ENCODE measurements around the gene FOXP1. TPM values are rescaled to one million over a fixed set of nuclear protein-coding genes. Genes with fewer than 3 reads are reported as not detected.

Gene FOXP1
- total RNA-seq, 4 donors from 2014 or later: 86.4 to 107 (median 93.8) TPM

- Histone ChIP-seq H3K27ac (no peak overlapping the region), H3K36me3 (no peaks in the 10 kb centered on the region), H3K9me3 (no peaks in the 10 kb centered on the region), H3K27me3 (no peaks in the 10 kb centered on the region), H3K4me3 (no peak overlapping the region), H3K4me1 (peaks cover 0 to 7% (median 0%) of the 10 kb centered on the region in 4 donors)
- 97 to 100% methylated on average over 2 of the region's 2 CpGs for WGBS, 2 donors
- DNase-seq (ENCODE audit: low spot score in 2 of 2): no peak
- no peak for TF ChIP-seq POLR2A (IDR thresholded peaks at IDR 0.05)
- TF ChIP-seq, protein P1, sequence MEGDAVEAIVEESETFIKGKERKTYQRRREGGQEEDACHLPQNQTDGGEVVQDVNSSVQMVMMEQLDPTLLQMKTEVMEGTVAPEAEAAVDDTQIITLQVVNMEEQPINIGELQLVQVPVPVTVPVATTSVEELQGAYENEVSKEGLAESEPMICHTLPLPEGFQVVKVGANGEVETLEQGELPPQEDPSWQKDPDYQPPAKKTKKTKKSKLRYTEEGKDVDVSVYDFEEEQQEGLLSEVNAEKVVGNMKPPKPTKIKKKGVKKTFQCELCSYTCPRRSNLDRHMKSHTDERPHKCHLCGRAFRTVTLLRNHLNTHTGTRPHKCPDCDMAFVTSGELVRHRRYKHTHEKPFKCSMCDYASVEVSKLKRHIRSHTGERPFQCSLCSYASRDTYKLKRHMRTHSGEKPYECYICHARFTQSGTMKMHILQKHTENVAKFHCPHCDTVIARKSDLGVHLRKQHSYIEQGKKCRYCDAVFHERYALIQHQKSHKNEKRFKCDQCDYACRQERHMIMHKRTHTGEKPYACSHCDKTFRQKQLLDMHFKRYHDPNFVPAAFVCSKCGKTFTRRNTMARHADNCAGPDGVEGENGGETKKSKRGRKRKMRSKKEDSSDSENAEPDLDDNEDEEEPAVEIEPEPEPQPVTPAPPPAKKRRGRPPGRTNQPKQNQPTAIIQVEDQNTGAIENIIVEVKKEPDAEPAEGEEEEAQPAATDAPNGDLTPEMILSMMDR (IDR thresholded peaks at IDR 0.05): no peak
- TF ChIP-seq EP300 (IDR thresholded peaks at IDR 0.05): no peak
Observed at GRCh38 chr3:71591101-71591500, 7.6 kb upstream of the FOXP1 start.

- Histone ChIP-seq H3K27ac (no peak overlapping the region), H3K27me3 (no peaks in the 10 kb centered on the region), H3K9me3 (no peaks in the 10 kb centered on the region), H3K4me1 (peaks cover 0 to 18% (median 0%) of the 10 kb centered on the region in 4 donors), H3K4me3 (no peak overlapping the region), H3K36me3 (no peaks in the 10 kb centered on the region)
- DNase-seq (ENCODE audit: low spot score in 2 of 2): no peak
- 93 to 96% methylated on average over 2 of the region's 2 CpGs for WGBS, 2 donors
- TF ChIP-seq EP300 (IDR thresholded peaks at IDR 0.05) (no peak), POLR2A (IDR thresholded peaks at IDR 0.05) (no peak)
- TF ChIP-seq, protein P1 (IDR thresholded peaks at IDR 0.05): no peak
Observed at GRCh38 chr3:71589132-71589531, 5.6 kb upstream of the FOXP1 start.

DNA sequence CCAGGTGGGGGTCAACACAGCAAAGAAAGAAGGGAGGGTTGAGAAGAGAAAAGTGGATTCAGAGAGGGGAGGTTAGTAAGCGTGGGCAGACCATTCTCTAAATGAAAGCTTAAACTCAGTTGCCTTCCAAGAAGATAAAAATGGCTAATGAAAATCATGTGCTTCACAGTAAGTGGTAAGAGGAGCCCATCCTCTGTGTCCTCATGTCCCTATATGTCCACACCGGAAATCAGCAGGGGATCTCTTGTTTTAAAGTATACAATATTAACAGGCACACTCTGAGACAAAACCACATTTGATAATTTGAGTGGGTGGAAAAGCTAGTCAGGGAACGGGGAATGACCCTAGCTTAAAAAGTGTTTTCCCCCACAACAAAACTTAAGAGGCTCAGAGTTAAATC is 4.4 kb upstream of the FOXP1 start:
- Histone ChIP-seq H3K36me3 (no peaks in the 10 kb centered on the region), H3K4me1 (peaks cover 0 to 18% (median 0%) of the 10 kb centered on the region in 4 donors), H3K27me3 (no peaks in the 10 kb centered on the region), H3K27ac (no peak overlapping the region), H3K9me3 (no peaks in the 10 kb centered on the region), H3K4me3 (no peak overlapping the region)
- TF ChIP-seq, protein P1 (IDR thresholded peaks at IDR 0.05): no peak
- no peak for TF ChIP-seq POLR2A (IDR thresholded peaks at IDR 0.05)
- TF ChIP-seq EP300 (IDR thresholded peaks at IDR 0.05): no peak
- DNase-seq (ENCODE audit: low spot score in 2 of 2): no peak
- 58 to 60% methylated on average over 3 of the region's 3 CpGs for WGBS, 2 donors

- H3K4me1 ChIP-seq: peaks cover 0 to 18% (median 0%) of the 10 kb centered on the region in 4 donors
- H3K9me3 ChIP-seq: no peaks in the 10 kb centered on the region
- no peak overlapping the region for H3K4me3 ChIP-seq
- no peak overlapping the region for H3K27ac ChIP-seq
- no peak for DNase-seq (ENCODE audit: low spot score in 2 of 2)
- H3K27me3 ChIP-seq: no peaks in the 10 kb centered on the region
- no peaks in the 10 kb centered on the region for H3K36me3 ChIP-seq
- WGBS, 2 donors: 46 to 48% methylated on average over 5 of the region's 5 CpGs
- no peak for TF ChIP-seq POLR2A (IDR thresholded peaks at IDR 0.05)
- no peak for TF ChIP-seq EP300 (IDR thresholded peaks at IDR 0.05)
- TF ChIP-seq, protein P1 (IDR thresholded peaks at IDR 0.05): no peak
Observed at GRCh38 chr3:71586810-71587242, 3.3 kb upstream of the FOXP1 start.

DNA sequence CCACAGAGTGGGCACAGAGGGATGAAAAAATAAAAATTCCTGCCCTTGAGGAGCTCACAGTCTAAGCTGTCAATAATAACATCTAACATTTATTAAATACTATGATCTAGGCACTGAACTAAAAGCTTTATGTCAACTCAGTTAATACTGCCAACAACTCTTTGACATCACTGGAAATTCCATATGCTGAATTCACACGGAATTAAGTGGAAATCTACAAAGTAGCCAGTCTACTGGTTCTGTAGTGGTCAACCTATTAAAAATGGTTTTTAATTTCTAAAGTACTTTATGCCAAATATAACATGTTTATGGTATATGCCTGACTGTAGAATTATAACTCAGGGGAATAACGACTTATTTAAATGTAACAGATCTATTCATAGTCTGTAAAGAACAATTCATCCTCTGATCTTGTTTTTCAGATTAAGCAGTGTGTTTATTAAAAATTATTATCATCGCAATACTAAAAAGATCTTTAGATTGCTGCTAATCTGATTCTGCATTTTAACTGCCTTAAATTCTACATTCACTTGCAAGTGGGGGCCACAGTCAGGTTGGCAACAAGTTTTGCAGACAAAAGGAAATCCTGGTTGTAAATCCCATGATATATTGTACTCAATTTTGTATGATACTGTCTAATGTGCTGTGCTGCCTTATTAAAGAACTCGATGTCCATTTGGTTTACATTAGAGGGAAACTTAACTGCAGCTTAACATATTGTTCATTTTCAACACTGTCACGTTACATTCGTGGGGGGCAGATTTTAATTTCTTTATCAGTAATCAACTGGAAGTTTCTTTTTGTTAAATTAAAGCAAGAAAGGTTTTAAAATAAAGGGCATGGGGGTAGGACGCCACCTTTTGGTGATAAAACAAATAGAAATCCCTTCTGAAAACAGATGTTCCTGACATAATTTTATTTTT is 2.6 kb upstream of the FOXP1 start:
- no peaks in the 10 kb centered on the region for H3K36me3 ChIP-seq
- no peak overlapping the region for H3K4me3 ChIP-seq
- 24% methylated on average over 7 of the region's 7 CpGs for WGBS, 2 donors
- H3K4me1 ChIP-seq: peaks cover 0 to 18% (median 0%) of the 10 kb centered on the region in 4 donors
- no peaks in the 10 kb centered on the region for H3K9me3 ChIP-seq
- TF ChIP-seq, protein P1 (IDR thresholded peaks at IDR 0.05): peak; percentile 58 to 75 (median 74)
- no peak for TF ChIP-seq EP300 (IDR thresholded peaks at IDR 0.05)
- H3K27me3 ChIP-seq: no peaks in the 10 kb centered on the region
- no peak for DNase-seq (ENCODE audit: low spot score in 2 of 2)
- H3K27ac ChIP-seq: peak overlapping the region in 2 of 4 donors; percentile 93 to 98
